ENCODE measurements around the gene DTNA.

The DTNA gene

DNA sequence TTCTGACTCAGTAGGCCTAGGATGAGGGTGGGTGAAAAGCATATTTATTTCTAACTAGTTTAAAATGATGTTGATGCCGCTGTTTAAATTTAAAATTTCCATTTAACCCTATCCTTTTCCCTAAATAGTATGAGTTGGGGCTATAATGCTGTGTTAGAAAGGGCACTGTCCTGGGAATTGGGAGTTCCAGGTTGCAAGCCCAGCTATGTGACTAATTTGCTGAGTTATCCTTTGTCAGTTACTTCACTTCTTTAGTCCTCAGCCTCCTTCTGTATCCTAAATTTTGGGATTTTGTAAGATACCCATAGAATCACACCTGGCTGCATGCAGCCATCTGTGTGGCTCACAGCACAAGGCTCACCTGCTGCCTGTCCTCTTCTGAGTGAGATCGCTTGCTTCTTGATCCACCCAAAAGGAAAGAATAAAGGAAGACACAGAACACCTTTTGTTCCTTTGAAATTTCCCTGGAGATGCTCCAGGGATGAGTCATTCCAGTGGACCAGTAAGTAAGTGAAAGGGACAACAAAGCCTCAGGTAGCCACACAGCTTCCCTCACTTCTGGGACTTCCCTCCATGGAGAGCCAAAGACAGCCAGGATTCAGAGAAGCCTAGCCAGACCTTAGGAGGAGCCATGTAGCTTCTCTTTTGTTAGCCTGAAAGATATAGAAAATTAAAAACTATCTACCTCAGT lies 97.2 kb downstream of the DTNA start:
- DNase-seq (ENCODE audit: low spot score), result no peak

DNA sequence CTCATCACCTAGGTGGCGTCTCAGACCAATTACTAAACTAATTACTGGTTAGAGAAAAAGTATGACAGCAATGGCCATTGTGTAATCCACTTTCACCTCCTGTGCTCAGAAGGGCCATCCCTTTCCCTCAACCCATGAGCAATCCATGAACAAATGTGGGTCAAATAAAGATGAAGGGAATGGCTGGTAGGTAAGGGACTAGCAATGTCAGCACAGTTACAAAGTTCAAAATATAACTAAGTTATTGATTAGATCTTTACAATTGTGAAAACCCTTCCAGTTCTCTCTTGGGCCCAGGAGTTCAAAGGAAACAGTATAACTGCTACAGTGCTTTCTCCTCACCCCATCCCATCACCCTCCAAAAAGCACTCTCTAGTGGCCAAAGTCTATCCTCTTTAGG lies 98.3 kb downstream of the DTNA start:
- DNase-seq (ENCODE audit: low spot score), result no peak

DNA sequence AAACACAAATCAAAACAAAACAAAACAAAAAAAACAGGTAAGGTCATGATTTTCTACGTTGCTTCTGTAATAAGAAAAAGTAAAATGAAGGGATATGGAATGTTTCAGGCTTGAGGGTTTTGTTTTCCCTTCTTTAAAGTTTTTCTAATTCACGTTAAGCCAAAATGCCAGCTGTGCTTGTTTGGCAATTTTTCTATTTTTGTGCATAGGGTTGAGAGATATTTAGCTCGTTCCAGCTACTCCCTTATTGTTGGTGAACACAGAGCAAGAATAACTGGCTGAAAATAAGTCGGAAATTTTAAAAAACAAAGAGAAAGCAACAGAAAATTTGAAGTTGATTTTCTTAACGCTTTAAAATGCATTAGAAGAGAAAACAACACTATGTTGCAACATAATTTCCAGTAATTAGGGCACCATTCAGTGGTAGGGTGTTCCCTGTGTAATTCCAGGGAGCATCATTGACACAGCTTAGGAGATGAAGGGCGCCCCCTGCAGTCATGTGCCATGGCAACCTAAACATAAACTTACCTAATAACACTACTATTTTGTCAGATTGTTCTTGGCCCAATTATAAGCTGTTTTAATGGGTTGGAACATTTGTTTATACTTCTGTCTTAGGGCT lies 99.5 kb downstream of the DTNA start:
- DNase-seq (ENCODE audit: low spot score), result peak; percentile 17

DNA sequence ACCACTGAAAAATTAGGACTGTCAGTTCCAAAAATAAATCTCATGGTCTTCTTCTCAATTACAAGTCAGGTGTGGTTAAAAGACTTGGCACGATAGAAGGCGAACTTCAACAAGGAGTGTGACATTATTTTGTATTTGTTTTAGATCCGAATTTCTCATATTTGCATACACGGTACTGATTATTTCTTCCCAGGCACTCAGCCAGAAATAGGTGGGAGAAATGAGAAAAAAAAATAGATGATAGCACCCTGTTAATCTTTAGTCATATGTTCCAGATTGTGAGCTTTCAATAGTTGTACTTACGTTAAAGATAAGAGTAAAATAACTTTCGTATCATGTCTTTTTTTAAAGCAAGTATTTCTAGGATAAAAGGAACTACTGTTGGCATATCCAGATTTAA lies 106.1 kb downstream of the DTNA start:
- no peak for DNase-seq (ENCODE audit: low spot score)

DNA sequence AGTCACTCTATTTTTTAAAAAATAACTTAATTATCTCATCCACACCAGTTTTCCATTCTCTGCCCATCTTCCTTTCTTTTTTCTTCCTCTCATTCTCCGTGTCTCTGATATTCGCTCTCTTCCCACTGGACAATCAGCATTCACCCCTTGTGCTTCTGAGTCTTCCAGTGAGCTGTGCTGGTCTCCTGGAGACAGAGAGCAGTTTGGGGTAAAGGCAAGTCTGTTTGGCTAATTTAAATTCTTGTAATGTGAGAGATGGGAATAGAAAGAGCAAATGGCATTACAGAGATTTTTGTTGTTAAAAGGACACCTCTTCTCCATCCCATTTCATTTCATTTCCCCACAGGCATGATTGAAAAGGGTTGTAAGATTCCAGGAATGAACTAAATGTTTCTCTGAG lies 107.5 kb downstream of the DTNA start:
- DNase-seq (ENCODE audit: low spot score), result no peak

DNA sequence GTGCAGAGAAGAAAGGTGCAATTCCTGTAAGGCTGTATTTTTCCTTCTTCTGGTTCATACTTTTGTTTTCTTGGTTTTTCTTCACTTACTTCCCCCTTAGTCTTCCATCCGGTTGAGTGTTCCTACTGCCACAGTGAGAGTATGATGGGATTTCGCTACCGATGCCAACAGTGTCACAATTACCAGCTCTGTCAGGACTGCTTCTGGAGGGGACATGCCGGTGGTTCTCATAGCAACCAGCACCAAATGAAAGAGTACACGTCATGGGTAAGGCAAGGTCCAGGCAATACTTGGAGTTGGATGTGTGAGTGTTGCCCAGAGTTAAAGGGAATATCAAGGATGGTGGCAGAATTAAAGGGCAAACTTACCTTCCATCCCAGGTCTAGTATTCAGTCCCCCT lies 108.0 kb downstream of the DTNA start:
- DNase-seq (ENCODE audit: low spot score), result no peak

- DNase-seq (ENCODE audit: low spot score), result no peak
Observed at GRCh38 chr18:34820360-34821065, 110.4 kb downstream of the DTNA start.

DNA sequence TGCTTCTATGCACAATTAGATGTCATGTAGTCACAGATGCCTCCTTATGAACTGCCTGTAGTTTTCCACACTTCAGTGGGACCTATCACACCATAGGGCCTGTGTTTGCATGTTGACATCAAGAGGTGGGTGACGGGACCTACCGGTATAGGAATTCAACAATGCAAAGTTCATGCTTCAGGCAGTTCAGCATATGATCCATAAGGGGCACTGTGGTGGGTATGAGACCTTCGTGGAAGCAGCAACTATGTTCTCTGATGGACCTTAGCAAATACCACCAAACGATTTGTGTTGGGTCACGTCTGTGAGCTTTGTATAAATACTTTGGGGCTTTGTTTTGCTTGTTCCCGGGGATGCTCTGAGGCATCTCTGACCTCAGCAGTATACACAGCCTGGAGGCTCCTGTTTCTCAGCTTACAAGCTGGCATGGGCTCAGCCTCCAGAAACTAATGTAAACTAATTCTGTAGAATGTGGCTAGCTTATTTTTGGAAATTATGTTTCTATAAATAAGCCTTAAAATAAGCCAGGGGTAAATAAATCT lies 111.6 kb downstream of the DTNA start:
- DNase-seq (ENCODE audit: low spot score), result no peak

DNA sequence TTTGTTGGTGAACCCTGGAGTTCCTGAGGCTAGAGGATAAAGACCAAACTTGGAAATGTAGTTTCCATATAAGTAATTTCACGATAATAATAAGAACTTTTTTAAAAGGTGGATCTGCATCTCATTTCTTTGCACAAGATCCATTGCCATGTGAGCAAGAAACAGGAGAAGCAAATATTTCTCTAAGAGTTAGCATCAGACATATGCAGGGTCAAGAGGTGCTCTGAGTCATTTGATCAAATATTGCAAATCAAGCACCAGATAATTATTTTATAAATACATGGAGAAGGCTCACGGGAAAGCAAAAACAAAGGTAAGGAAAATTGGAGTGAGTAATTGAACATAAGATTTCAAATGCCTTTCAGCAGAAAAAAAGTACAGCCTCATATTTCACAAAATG lies 118.0 kb downstream of the DTNA start:
- DNase-seq (ENCODE audit: low spot score), result no peak

GRCh38 chr18:34834897-34835296 lies 124.8 kb downstream of the DTNA start:
- no peak for DNase-seq (ENCODE audit: low spot score)

DNA sequence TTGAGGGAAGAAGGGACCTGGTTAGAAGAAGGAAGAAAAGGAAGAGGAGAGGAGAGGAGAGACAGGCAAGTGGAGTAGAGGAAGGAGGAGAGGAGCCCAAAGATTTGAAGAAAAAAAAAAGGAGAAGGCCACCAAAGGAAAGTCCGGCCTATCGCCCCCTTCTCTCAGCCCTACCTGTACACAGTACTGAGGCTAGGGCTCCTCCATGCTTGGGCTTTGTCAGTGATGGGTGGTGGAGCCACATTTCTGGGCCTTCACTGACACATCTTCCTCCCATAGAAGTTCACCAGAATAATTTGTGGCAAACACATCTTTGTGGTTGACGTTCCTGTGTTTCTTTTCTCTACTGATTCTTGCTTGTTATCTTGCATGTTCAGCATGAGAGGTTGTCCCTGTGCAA lies 125.4 kb downstream of the DTNA start:
- no peak for DNase-seq (ENCODE audit: low spot score)

- no peak for DNase-seq (ENCODE audit: low spot score)
Observed at GRCh38 chr18:34837769-34838272, 127.7 kb downstream of the DTNA start.

DNA sequence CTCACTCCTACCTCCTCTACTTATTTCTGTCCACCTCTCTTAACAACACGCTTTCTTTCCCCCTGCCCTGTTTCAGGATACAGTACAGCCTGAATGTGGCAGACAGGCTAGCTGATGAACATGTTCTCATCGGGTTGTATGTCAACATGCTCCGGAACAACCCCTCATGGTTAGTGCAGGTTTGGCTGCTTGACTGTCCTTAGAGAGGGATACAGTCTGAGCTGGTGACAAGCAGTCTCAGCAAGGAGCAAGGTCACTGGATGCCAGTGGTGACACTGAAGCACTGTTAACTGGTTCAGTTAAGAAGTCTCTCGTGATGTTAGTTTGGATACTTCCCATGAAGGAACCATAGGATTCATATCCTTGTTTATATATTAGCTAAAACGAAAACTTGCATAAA lies 128.6 kb downstream of the DTNA start:
- DNase-seq (ENCODE audit: low spot score), result no peak

- DNase-seq (ENCODE audit: low spot score), result no peak
Observed at GRCh38 chr18:34840256-34840826, 130.2 kb downstream of the DTNA start.

DNA sequence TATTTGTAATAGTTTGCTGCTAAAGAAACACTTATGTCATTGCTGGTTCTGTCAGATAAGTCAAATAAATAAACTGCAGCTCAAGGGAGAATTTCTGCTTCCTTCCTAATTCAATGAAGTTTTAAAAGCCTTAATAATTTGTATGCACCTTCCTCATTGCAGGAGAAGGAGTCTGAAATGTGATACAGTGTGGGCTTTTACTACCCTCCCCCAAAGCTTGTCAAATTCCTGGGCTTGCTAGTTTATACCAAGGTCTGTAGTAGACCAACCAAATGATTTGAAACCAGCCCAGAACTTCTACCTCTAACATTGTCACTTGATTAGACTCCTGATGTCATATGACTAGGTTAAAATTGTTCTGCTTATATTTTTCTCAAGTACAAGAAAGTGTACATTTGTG lies 131.8 kb downstream of the DTNA start:
- no peak for DNase-seq (ENCODE audit: low spot score)

- no peak for DNase-seq (ENCODE audit: low spot score)
Observed at GRCh38 chr18:34844072-34844471, 134.0 kb downstream of the DTNA start.

DNA sequence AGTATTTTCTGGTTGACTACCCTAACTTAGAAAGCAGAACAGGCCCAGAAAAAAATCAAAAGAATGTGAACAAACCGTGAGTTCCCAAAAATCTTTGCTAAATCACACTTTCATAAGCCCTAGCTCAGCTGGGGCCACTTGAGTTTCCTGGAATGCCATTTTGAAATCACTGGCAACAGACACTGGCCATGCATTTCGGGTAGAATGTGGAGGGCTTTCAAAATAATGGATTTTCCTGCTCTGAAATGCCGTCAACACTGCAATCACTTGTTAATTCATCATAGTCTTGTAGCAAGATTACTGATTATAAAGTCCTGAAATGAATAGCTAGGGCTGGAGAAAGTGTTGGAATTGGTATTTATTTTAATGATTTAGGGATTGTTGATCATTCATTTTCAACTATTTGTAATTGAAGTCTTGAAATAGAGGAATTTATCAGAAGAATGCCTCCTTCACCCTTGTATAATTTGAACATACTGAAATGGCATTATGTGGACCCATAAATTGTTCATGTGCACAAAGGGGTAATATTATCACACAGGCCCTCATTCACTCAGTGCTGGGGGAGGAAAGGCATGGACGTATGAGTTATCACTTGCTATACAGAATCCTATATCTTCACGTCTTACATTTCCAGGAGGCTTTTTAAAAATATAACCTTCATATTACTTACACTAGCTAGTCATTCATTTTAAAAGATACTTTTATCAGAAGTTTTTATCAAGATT lies 134.8 kb downstream of the DTNA start:
- DNase-seq (ENCODE audit: low spot score), result no peak

DNA sequence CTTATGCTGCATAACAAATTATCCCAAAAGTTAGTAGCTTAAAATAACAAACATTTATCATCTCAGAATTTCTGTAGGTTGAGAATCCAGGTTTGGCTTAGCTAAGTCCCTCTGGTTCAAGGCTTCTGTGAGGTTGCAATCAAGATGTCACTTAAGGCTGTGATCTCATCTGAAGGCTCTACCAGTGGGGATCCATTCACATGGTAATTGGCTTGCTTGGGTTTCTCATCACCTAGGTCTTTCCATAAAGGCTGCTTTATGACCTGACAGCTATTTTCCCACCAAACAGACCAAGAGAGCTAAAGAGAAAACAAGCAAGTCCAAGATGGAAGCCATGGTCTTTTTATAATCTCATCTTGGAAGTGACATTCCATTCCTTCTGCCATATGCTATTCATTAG lies 137.3 kb downstream of the DTNA start:
- DNase-seq (ENCODE audit: low spot score), result no peak

DNA sequence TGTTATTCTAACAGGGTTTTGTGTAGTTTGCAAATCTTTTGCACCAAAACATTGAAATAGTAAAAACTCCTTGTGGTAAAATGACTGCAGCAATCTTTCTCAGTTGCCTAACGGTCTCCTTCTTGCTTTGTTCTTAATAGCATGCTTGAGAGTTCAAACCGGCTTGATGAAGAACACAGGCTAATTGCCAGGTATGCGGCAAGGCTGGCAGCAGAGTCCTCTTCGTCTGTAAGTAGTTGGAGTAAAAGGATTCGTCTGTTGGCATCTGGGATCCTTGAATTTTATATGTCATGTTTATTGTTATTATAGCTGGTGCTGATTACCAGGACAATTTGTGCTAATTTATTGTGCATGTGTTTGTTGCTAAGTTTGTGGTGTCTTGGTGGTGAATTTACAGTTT lies 138.1 kb downstream of the DTNA start:
- DNase-seq (ENCODE audit: low spot score), result no peak

GRCh38 chr18:34848695-34849094 lies 138.6 kb downstream of the DTNA start:
- no peak for DNase-seq (ENCODE audit: low spot score)

GRCh38 chr18:34857320-34857719 lies 147.2 kb downstream of the DTNA start:
- peak; percentile 37 for DNase-seq (ENCODE audit: low spot score)

DNA sequence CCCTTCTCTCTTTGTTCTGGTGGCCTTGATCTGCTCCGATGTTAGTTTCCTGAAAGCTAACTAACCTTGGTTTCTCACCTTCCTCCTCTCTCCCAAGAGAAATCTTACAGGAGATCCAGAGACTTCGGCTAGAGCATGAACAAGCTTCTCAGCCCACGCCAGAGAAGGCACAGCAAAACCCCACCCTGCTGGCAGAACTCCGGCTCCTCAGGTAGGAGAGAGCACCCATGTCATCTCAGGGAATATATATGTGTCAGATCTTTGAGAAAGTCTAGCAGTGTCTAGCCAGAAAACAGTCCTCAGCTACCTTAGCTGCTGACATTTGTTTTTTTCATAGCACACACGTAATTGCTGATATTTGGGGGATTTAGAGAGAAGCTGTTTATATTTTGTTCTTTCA lies 148.1 kb downstream of the DTNA start:
- DNase-seq (ENCODE audit: low spot score), result no peak

Measured in kidney capillary endothelial cell (primary cell).